Astrocyte (in vitro differentiated cells and primary cell): ENCODE results near the gene DCTN1.

Experiments used
- CTCF ChIP-seq: IDR thresholded peaks from 2 replicates; pipeline ENCODE4 v1.5.1; 2011; ENCODE audit warnings: low read depth, mild to moderate bottlenecking, inconsistent platforms, low read length, moderate library complexity; ENCODE audit not compliant: insufficient read depth
- EZH2 ChIP-seq: IDR thresholded peaks from 2 replicates; pipeline ENCODE4 v1.6.1; 2012; ENCODE audit warnings: mild to moderate bottlenecking, low read length, inconsistent platforms; ENCODE audit not compliant: insufficient read depth

- TF ChIP-seq CTCF (no peak), EZH2 (no peak)
Observed at GRCh38 chr2:74406035-74406434, 25.9 kb upstream of the DCTN1 start.
